B cell (primary cell): ENCODE results near the gene DPP9. TPM values are rescaled to one million over a fixed set of nuclear protein-coding genes. Genes with fewer than 3 reads are reported as not detected.

Experiments used
- ATAC-seq: fragments of 200-7000 bp; cut with Tn5 transposase; one replicate; pipeline ENCODE4 v1.10.0; 2021; ENCODE audit warnings: low read depth, mild to moderate bottlenecking, moderate number of reproducible peaks, moderate library complexity
- CTCF ChIA-PET: fragments of 350-600 bp; sonication (Branson Sonifier 250); formaldehyde crosslinking; loops from one replicate; lab custom pipeline; 2021; ENCODE audit warnings: antibody characterized with exemption, inconsistent platforms; lab: Charles Lee
- POLR2A ChIA-PET: fragments of 350-600 bp; sonication (Branson Sonifier 250); formaldehyde crosslinking; loops from one replicate; lab custom pipeline; 2021; ENCODE audit warnings: antibody characterized with exemption; lab: Charles Lee
- DNase-seq: peaks from one replicate; pipeline ENCODE4 v3.0.0; 2013
- H2AFZ ChIP-seq: 2 replicates; pipeline ENCODE4 v1.6.1; 2012; ENCODE audit warnings: mild to moderate bottlenecking, low read depth, low read length; ENCODE audit not compliant: insufficient read depth, poor library complexity, severe bottlenecking
- H3K27ac ChIP-seq, 2 donors: 1 replicate in 1 of 2; 2 replicates in 1 of 2; pipeline ENCODE4 v1.5.1; 2012 to 2013; ENCODE audit warnings: low read length in 2 of 2, mild to moderate bottlenecking in 2 of 2, moderate library complexity in 1 of 2
- H3K27me3 ChIP-seq, 4 experiments: fragments of 200-600 bp in 1 of 4; sonication (generic) in 1 of 4; replicated peaks in 1 of 4; 1 replicate in 2 of 4; 2 replicates in 2 of 4; pipeline versions ENCODE4 v1.6.1 to v1.7.0; 2013 to 2016; ENCODE audit warnings: low read length in 3 of 4, mild to moderate bottlenecking in 2 of 4, mixed read lengths in 1 of 4, moderate library complexity in 1 of 4; ENCODE audit not compliant: insufficient read depth in 4 of 4, control insufficient read depth in 3 of 4; ENCODE audit errors: control extremely low read depth in 1 of 4
- H3K36me3 ChIP-seq, 2 experiments: replicated peaks in 1 of 2; 1 replicate in 1 of 2; 2 replicates in 1 of 2; pipeline versions ENCODE4 v1.6.1 to v1.7.1; 2013; ENCODE audit warnings: low read length in 1 of 2; ENCODE audit not compliant: insufficient read depth in 2 of 2, control insufficient read depth in 1 of 2; ENCODE audit errors: control extremely low read depth in 1 of 2, extremely low read depth in 1 of 2
- H3K4me1 ChIP-seq, 2 donors: fragments of 200-600 bp in 1 of 2; sonication (generic) in 1 of 2; 1 replicate in 1 of 2; 2 replicates in 1 of 2; pipeline versions ENCODE4 v1.5.1 to v1.6.1; 2013 to 2017; ENCODE audit warnings: low read length in 2 of 2; ENCODE audit not compliant: control insufficient read depth in 2 of 2, insufficient read depth in 2 of 2
- H3K4me2 ChIP-seq: replicated peaks from 2 replicates; pipeline ENCODE3; 2012; ENCODE audit warnings: mild to moderate bottlenecking, low read depth, low read length; ENCODE audit not compliant: poor library complexity, severe bottlenecking
- H3K4me3 ChIP-seq, 5 experiments: fragments of 200-600 bp in 1 of 5; sonication (generic) in 1 of 5; 1 replicate in 3 of 5; 2 replicates in 2 of 5; pipeline versions ENCODE4 v1.5.1 to v1.7.0; 2011 to 2016; ENCODE audit warnings: low read length in 4 of 5, mild to moderate bottlenecking in 4 of 5, low read depth in 2 of 5, control low read depth in 1 of 5, moderate library complexity in 1 of 5; ENCODE audit not compliant: insufficient read depth in 1 of 5; ENCODE audit errors: control extremely low read depth in 1 of 5, extremely low read depth in 1 of 5
- H3K79me2 ChIP-seq: fragments of 200-600 bp; sonication (generic); one replicate; pipeline ENCODE4 v1.6.0; 2016; ENCODE audit warnings: low read length; ENCODE audit not compliant: control insufficient read depth, insufficient read depth
- H3K9ac ChIP-seq: fragments of 200-600 bp; sonication (generic); 2 replicates; pipeline ENCODE4 v1.6.1; 2017; ENCODE audit warnings: mild to moderate bottlenecking, low read length, moderate library complexity
- H3K9me3 ChIP-seq, 3 donors: one replicate each; pipeline versions ENCODE4 v1.6.1 to v1.7.1; 2013; ENCODE audit warnings: low read length in 2 of 3; ENCODE audit not compliant: control insufficient read depth in 2 of 3, insufficient read depth in 1 of 3; ENCODE audit errors: control extremely low read depth in 1 of 3
- H4K20me1 ChIP-seq: 2 replicates; pipeline ENCODE4 v1.6.0; 2012; ENCODE audit warnings: mild to moderate bottlenecking, low read length; ENCODE audit not compliant: insufficient read depth, control insufficient read depth, poor library complexity, severe bottlenecking
- H3K27ac Mint-ChIP-seq: one replicate; pipeline ENCODE4 v1.8.0; 2021; ENCODE audit warnings: mixed read lengths
- H3K27me3 Mint-ChIP-seq: one replicate; pipeline ENCODE4 v1.8.0; 2021; ENCODE audit warnings: mixed read lengths
- H3K4me1 Mint-ChIP-seq: one replicate; pipeline ENCODE4 v1.8.0; 2021; ENCODE audit warnings: mixed read lengths
- H3K4me3 Mint-ChIP-seq: one replicate; pipeline ENCODE4 v1.8.0; 2021; ENCODE audit warnings: mixed read lengths
- H3K9me3 Mint-ChIP-seq: one replicate; pipeline ENCODE4 v1.8.0; 2022; ENCODE audit warnings: mixed read lengths; ENCODE audit not compliant: insufficient read depth
- CTCF ChIP-seq: fragments of 200-600 bp; IDR thresholded peaks from one replicate; pipeline ENCODE4 v1.8.0; 2022; ENCODE audit warnings: antibody characterized with exemption, mild to moderate bottlenecking
- EZH2 ChIP-seq: IDR thresholded peaks from 2 replicates; pipeline ENCODE4 v1.6.1; 2012; ENCODE audit warnings: borderline replicate concordance, low read depth, mild to moderate bottlenecking, moderate library complexity, low read length; ENCODE audit not compliant: insufficient read depth, poor library complexity, severe bottlenecking
- WGBS: methylation state at CpG from one replicate; pipeline ENCODE4 v1.1.5; 2013; ENCODE audit warnings: missing lambda C conversion rate; ENCODE audit not compliant: insufficient coverage; 5-methylcytosine and 5-hydroxymethylcytosine counted together
- intact Hi-C: fragments of 100-400 bp; cut with micrococcal nuclease; formaldehyde crosslinking; loops from one replicate; pipeline ENCODE4 v1.10.0; 2022
- polyA plus RNA-seq: library from polyadenylated mRNA; depleted of rRNA; stranded (reverse); fragments of >200 nt; gene quantifications from 2 replicates; pipeline ENCODE4 v1.2.3, GENCODE V29; 2012
- total RNA-seq, 2 donors: library from RNA; stranded (reverse); fragments of 120-200 nt in 1 of 2; gene quantifications; 1 replicate in 1 of 2; 2 replicates in 1 of 2; pipeline versions ENCODE4 v1.2.3 to v1.2.4, GENCODE V29; 2013 to 2022

The DPP9 gene
- total and polyA plus RNA-seq, 2 donors (not counting 1 experiment from before 2014, with no cell fraction given): 47.3 to 109 TPM

- no peaks in the 10 kb centered on the region for H3K9me3 Mint-ChIP-seq
- ChIA-PET CTCF (interaction anchor here (0.5 kb wide), 1 partner anchor 104 kb away, joined by 3 read pairs; no protein-coding TSS in a partner anchor), POLR2A (no interaction called here)
- Histone ChIP-seq H3K4me2 (no peak overlapping the region), H3K27ac (no peak overlapping the region), H3K9me3 (peaks cover 0 to 5% (median 0%) of the 10 kb centered on the region in 3 donors), H3K27me3 (no peaks in the 10 kb centered on the region), H3K4me1 (peaks cover 10 to 14% of the 10 kb centered on the region in 2 donors), H2AFZ (no peak overlapping the region), H3K4me3 (no peak overlapping the region), H3K79me2 (no peaks in the 10 kb centered on the region), H4K20me1 (no peaks in the 10 kb centered on the region), H3K9ac (no peak overlapping the region), H3K36me3 (peaks cover 0 to 15% of the 10 kb centered on the region in 2 experiments)
- TF ChIP-seq EZH2 (no peak), CTCF (no peak)
- 91% methylated on average over 4 of the region's 4 CpGs for WGBS
- no peak overlapping the region for H3K27ac Mint-ChIP-seq
- ATAC-seq (no peak), DNase-seq (no peak)
- peaks cover 13% of the 10 kb centered on the region for H3K4me1 Mint-ChIP-seq
- H3K4me3 Mint-ChIP-seq: no peak overlapping the region
- intact Hi-C loops: no loop called here
- no peaks in the 10 kb centered on the region for H3K27me3 Mint-ChIP-seq
Observed at GRCh38 chr19:4673726-4674125, 49.9 kb downstream of the DPP9 start.

- no peaks in the 10 kb centered on the region for H3K79me2 ChIP-seq
- no peak overlapping the region for H3K9ac ChIP-seq
- H3K4me1 Mint-ChIP-seq: peaks cover 16% of the 10 kb centered on the region
- POLR2A ChIA-PET: no interaction called here
- DNase-seq (no peak), ATAC-seq (no peak)
- intact Hi-C loops: no loop called here
- no peaks in the 10 kb centered on the region for H3K9me3 Mint-ChIP-seq
- no peak overlapping the region for H3K4me3 ChIP-seq
- H3K4me3 Mint-ChIP-seq: no peak overlapping the region
- peaks cover 10 to 14% of the 10 kb centered on the region in 2 donors for H3K4me1 ChIP-seq
- CTCF ChIA-PET: no interaction called here
- no peaks in the 10 kb centered on the region for H3K27me3 ChIP-seq
- no peak for TF ChIP-seq EZH2
- no peak for TF ChIP-seq CTCF
- H3K27ac ChIP-seq: no peak overlapping the region
- no peaks in the 10 kb centered on the region for H3K27me3 Mint-ChIP-seq
- H3K27ac Mint-ChIP-seq: no peak overlapping the region
- WGBS: no CpG with 5 or more reads among the region's 4 CpGs
- peaks cover 0 to 5% (median 0%) of the 10 kb centered on the region in 3 donors for H3K9me3 ChIP-seq
- peaks cover 0 to 13% of the 10 kb centered on the region in 2 experiments for H3K36me3 ChIP-seq
- no peak overlapping the region for H2AFZ ChIP-seq
- H3K4me2 ChIP-seq: no peak overlapping the region
- no peaks in the 10 kb centered on the region for H4K20me1 ChIP-seq
Observed at GRCh38 chr19:4673216-4673615, 50.4 kb downstream of the DPP9 start.
